Measurements from ENCODE around the gene RXFP4. TPM values are rescaled to one million over a fixed set of nuclear protein-coding genes. Genes with fewer than 3 reads are reported as not detected.
A peak's percentile ranks its signal among the peaks of the same experiment; 100 is the strongest.

Gene RXFP4
- polyA plus RNA-seq, 2 donors = 0.04 to 0.08 TPM

- Histone ChIP-seq H3K4me1 (ENCODE audit: control insufficient read depth in 2 of 2, insufficient read depth in 2 of 2, low read length in 1 of 2) (peaks cover 10 to 20% of the 10 kb centered on the region in 2 donors), H3K27ac (ENCODE audit: low read depth in 2 of 2, low read length in 1 of 2) (peak overlapping the region in 1 of 2 donors; percentile 44), H3K4me3 (ENCODE audit: low read depth in 1 of 2, low read length in 2 of 2) (no peak overlapping the region), H3K36me3 (ENCODE audit: control insufficient read depth in 2 of 2, insufficient read depth in 2 of 2, low read length in 1 of 2) (no peaks in the 10 kb centered on the region), H3K9me3 (ENCODE audit: control insufficient read depth in 2 of 2, insufficient read depth in 1 of 2, low read depth in 1 of 2, low read length in 1 of 2) (no peaks in the 10 kb centered on the region), H3K27me3 (ENCODE audit: control insufficient read depth in 1 of 2, insufficient read depth in 2 of 2, low read length in 2 of 2) (no peaks in the 10 kb centered on the region)
- WGBS, 2 donors = 0% methylated on average over 1 of the region's 1 CpG
Observed at GRCh38 chr1:155938220-155938627, 3.2 kb upstream of the RXFP4 start.

- H3K4me3 ChIP-seq (ENCODE audit: low read depth in 1 of 2, low read length in 2 of 2) = no peak overlapping the region
- H3K36me3 ChIP-seq (ENCODE audit: control insufficient read depth in 2 of 2, insufficient read depth in 2 of 2, low read length in 1 of 2) = no peaks in the 10 kb centered on the region
- WGBS, 2 donors = 65 to 83% methylated on average over 4 of the region's 4 CpGs
- H3K4me1 ChIP-seq (ENCODE audit: control insufficient read depth in 2 of 2, insufficient read depth in 2 of 2, low read length in 1 of 2) = peaks cover 10 to 20% of the 10 kb centered on the region in 2 donors
- no peaks in the 10 kb centered on the region for H3K9me3 ChIP-seq (ENCODE audit: control insufficient read depth in 2 of 2, insufficient read depth in 1 of 2, low read depth in 1 of 2, low read length in 1 of 2)
- peak overlapping the region; percentile 73 to 78 for H3K27ac ChIP-seq (ENCODE audit: low read depth in 2 of 2, low read length in 1 of 2)
- H3K27me3 ChIP-seq (ENCODE audit: control insufficient read depth in 1 of 2, insufficient read depth in 2 of 2, low read length in 2 of 2) = no peaks in the 10 kb centered on the region
Observed at GRCh38 chr1:155940482-155940992, 901 bp upstream of the RXFP4 start.

- Histone ChIP-seq H3K9me3 (ENCODE audit: control insufficient read depth in 2 of 2, insufficient read depth in 1 of 2, low read depth in 1 of 2, low read length in 1 of 2) (no peaks in the 10 kb centered on the region), H3K36me3 (ENCODE audit: control insufficient read depth in 2 of 2, insufficient read depth in 2 of 2, low read length in 1 of 2) (peaks cover 0 to 4% of the 10 kb centered on the region in 2 donors), H3K27ac (ENCODE audit: low read depth in 2 of 2, low read length in 1 of 2) (peak overlapping the region in 1 of 2 donors; percentile 78), H3K4me1 (ENCODE audit: control insufficient read depth in 2 of 2, insufficient read depth in 2 of 2, low read length in 1 of 2) (peaks cover 10 to 20% of the 10 kb centered on the region in 2 donors), H3K4me3 (ENCODE audit: low read depth in 1 of 2, low read length in 2 of 2) (no peak overlapping the region), H3K27me3 (ENCODE audit: control insufficient read depth in 1 of 2, insufficient read depth in 2 of 2, low read length in 2 of 2) (no peaks in the 10 kb centered on the region)
- WGBS, 2 donors = 67 to 79% methylated on average over 29 of the region's 29 CpGs
Observed at GRCh38 chr1:155941845-155942531, 550 bp downstream of the RXFP4 start.

- peak overlapping the region in 1 of 2 donors; percentile 14 for H3K27ac ChIP-seq (ENCODE audit: low read depth in 2 of 2, low read length in 1 of 2)
- H3K4me3 ChIP-seq (ENCODE audit: low read depth in 1 of 2, low read length in 2 of 2) = no peak overlapping the region
- WGBS, 2 donors = 50 to 71% methylated on average over 11 of the region's 11 CpGs
- H3K27me3 ChIP-seq (ENCODE audit: control insufficient read depth in 1 of 2, insufficient read depth in 2 of 2, low read length in 2 of 2) = no peaks in the 10 kb centered on the region
- peaks cover 0 to 4% of the 10 kb centered on the region in 2 donors for H3K36me3 ChIP-seq (ENCODE audit: control insufficient read depth in 2 of 2, insufficient read depth in 2 of 2, low read length in 1 of 2)
- H3K4me1 ChIP-seq (ENCODE audit: control insufficient read depth in 2 of 2, insufficient read depth in 2 of 2, low read length in 1 of 2) = peaks cover 10 to 20% of the 10 kb centered on the region in 2 donors
- H3K9me3 ChIP-seq (ENCODE audit: control insufficient read depth in 2 of 2, insufficient read depth in 1 of 2, low read depth in 1 of 2, low read length in 1 of 2) = no peaks in the 10 kb centered on the region
Observed at GRCh38 chr1:155942578-155943141, 1.2 kb downstream of the RXFP4 start.

DNA sequence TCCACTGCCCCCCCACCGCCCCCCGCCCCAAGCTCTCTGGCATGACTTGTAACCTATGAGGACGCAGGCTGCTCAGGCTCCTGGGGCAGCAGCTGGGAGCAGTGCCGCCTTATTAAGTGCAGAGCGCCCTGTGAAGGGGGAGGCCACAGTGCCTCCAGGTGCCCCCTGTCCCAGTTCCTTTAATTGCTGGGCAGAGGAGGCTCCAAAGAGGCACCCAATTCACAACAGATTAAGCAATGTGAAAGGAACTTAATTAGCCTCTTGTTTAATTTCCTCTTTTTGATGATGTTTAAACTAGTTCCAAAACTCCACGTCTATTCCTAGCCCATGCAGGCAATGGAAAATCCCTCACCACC, 3.0 kb downstream of the RXFP4 start:
- Histone ChIP-seq H3K9me3 (ENCODE audit: control insufficient read depth in 2 of 2, insufficient read depth in 1 of 2, low read depth in 1 of 2, low read length in 1 of 2) (no peaks in the 10 kb centered on the region), H3K27me3 (ENCODE audit: control insufficient read depth in 1 of 2, insufficient read depth in 2 of 2, low read length in 2 of 2) (no peaks in the 10 kb centered on the region), H3K36me3 (ENCODE audit: control insufficient read depth in 2 of 2, insufficient read depth in 2 of 2, low read length in 1 of 2) (peaks cover 0 to 7% of the 10 kb centered on the region in 2 donors), H3K4me3 (ENCODE audit: low read depth in 1 of 2, low read length in 2 of 2) (no peak overlapping the region), H3K4me1 (ENCODE audit: control insufficient read depth in 2 of 2, insufficient read depth in 2 of 2, low read length in 1 of 2) (peaks cover 10 to 20% of the 10 kb centered on the region in 2 donors), H3K27ac (ENCODE audit: low read depth in 2 of 2, low read length in 1 of 2) (no peak overlapping the region)
- 59 to 65% methylated on average over 6 of the region's 6 CpGs for WGBS, 2 donors

DNA sequence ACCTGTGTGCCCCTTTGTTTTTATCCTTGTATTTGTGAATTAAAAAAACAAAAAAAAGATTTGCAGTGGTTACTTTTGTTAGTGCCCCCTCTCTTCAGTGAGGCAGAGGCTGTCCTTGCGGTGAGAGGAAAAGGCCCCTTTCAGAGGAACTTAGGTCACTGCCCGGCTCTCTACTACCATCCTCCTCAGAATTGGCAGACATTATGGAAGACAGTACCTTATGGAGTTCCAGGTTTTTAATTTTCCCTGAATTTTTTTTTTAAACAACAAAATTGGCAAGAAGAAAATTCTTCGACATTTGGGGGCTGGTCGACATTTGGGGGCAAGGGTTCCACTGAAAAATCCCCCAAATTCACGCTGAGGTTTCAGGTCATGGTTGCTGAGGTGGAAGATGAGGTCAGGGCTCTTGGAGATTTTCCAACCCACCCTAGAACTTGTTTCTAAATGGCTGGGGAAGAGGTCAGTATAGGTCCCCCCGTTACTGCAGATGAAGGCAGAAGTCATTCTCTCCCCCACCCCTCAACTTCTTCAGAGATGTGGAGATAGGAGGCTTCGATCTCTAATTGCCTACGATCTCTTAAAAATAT, 5.3 kb downstream of the RXFP4 start:
- no peaks in the 10 kb centered on the region for H3K9me3 ChIP-seq (ENCODE audit: control insufficient read depth in 2 of 2, insufficient read depth in 1 of 2, low read depth in 1 of 2, low read length in 1 of 2)
- H3K4me1 ChIP-seq (ENCODE audit: control insufficient read depth in 2 of 2, insufficient read depth in 2 of 2, low read length in 1 of 2) = peaks cover 3 to 11% of the 10 kb centered on the region in 2 donors
- H3K27ac ChIP-seq (ENCODE audit: low read depth in 2 of 2, low read length in 1 of 2) = peak overlapping the region in 1 of 2 donors; percentile 4
- H3K4me3 ChIP-seq (ENCODE audit: low read depth in 1 of 2, low read length in 2 of 2) = no peak overlapping the region
- 74 to 75% methylated on average over 8 of the region's 8 CpGs for WGBS, 2 donors
- H3K36me3 ChIP-seq (ENCODE audit: control insufficient read depth in 2 of 2, insufficient read depth in 2 of 2, low read length in 1 of 2) = peaks cover 5 to 27% of the 10 kb centered on the region in 2 donors
- no peaks in the 10 kb centered on the region for H3K27me3 ChIP-seq (ENCODE audit: control insufficient read depth in 1 of 2, insufficient read depth in 2 of 2, low read length in 2 of 2)

GRCh38 chr1:155947292-155947691, 5.9 kb downstream of the RXFP4 start:
- no peaks in the 10 kb centered on the region for H3K27me3 ChIP-seq (ENCODE audit: control insufficient read depth in 1 of 2, insufficient read depth in 2 of 2, low read length in 2 of 2)
- peaks cover 0 to 5% of the 10 kb centered on the region in 2 donors for H3K4me1 ChIP-seq (ENCODE audit: control insufficient read depth in 2 of 2, insufficient read depth in 2 of 2, low read length in 1 of 2)
- H3K9me3 ChIP-seq (ENCODE audit: control insufficient read depth in 2 of 2, insufficient read depth in 1 of 2, low read depth in 1 of 2, low read length in 1 of 2) = no peaks in the 10 kb centered on the region
- WGBS, 2 donors = 66 to 85% methylated on average over 3 to 4 of the region's 4 CpGs
- H3K27ac ChIP-seq (ENCODE audit: low read depth in 2 of 2, low read length in 1 of 2) = no peak overlapping the region
- H3K4me3 ChIP-seq (ENCODE audit: low read depth in 1 of 2, low read length in 2 of 2) = no peak overlapping the region
- peaks cover 8 to 32% of the 10 kb centered on the region in 2 donors for H3K36me3 ChIP-seq (ENCODE audit: control insufficient read depth in 2 of 2, insufficient read depth in 2 of 2, low read length in 1 of 2)

GRCh38 chr1:155947741-155948140, 6.3 kb downstream of the RXFP4 start:
- Histone ChIP-seq H3K9me3 (ENCODE audit: control insufficient read depth in 2 of 2, insufficient read depth in 1 of 2, low read depth in 1 of 2, low read length in 1 of 2) (no peaks in the 10 kb centered on the region), H3K36me3 (ENCODE audit: control insufficient read depth in 2 of 2, insufficient read depth in 2 of 2, low read length in 1 of 2) (peaks cover 8 to 37% of the 10 kb centered on the region in 2 donors), H3K4me3 (ENCODE audit: low read depth in 1 of 2, low read length in 2 of 2) (no peak overlapping the region), H3K27me3 (ENCODE audit: control insufficient read depth in 1 of 2, insufficient read depth in 2 of 2, low read length in 2 of 2) (no peaks in the 10 kb centered on the region), H3K27ac (ENCODE audit: low read depth in 2 of 2, low read length in 1 of 2) (no peak overlapping the region), H3K4me1 (ENCODE audit: control insufficient read depth in 2 of 2, insufficient read depth in 2 of 2, low read length in 1 of 2) (peaks cover 0 to under 1% of the 10 kb centered on the region in 2 donors)
- WGBS, 2 donors = 91 to 93% methylated on average over 8 of the region's 8 CpGs

- 96% methylated on average over 27 of the region's 27 CpGs for WGBS, 2 donors
- no peaks in the 10 kb centered on the region for H3K9me3 ChIP-seq (ENCODE audit: control insufficient read depth in 2 of 2, insufficient read depth in 1 of 2, low read depth in 1 of 2, low read length in 1 of 2)
- H3K36me3 ChIP-seq (ENCODE audit: control insufficient read depth in 2 of 2, insufficient read depth in 2 of 2, low read length in 1 of 2) = peaks cover 8 to 39% of the 10 kb centered on the region in 2 donors
Observed at GRCh38 chr1:155950829-155951228, 9.4 kb downstream of the RXFP4 start.

More at GRCh38 chr1:155950829-155951228, 9.4 kb downstream of the RXFP4 start:
- H3K27me3 ChIP-seq (ENCODE audit: control insufficient read depth in 1 of 2, insufficient read depth in 2 of 2, low read length in 2 of 2) = no peaks in the 10 kb centered on the region
- H3K27ac ChIP-seq (ENCODE audit: low read depth in 2 of 2, low read length in 1 of 2) = no peak overlapping the region
- no peaks in the 10 kb centered on the region for H3K4me1 ChIP-seq (ENCODE audit: control insufficient read depth in 2 of 2, insufficient read depth in 2 of 2, low read length in 1 of 2)
- no peak overlapping the region for H3K4me3 ChIP-seq (ENCODE audit: low read depth in 1 of 2, low read length in 2 of 2)

Data from esophagus (tissue), 2 donors.